H1 (cell line): ENCODE results near the gene COX14. TPM values are rescaled to one million over a fixed set of nuclear protein-coding genes. Genes with fewer than 3 reads are reported as not detected.

Source experiments
- CTCF ChIA-PET: fragments of 300-600 bp; sonication (Branson Sonifier 250); formaldehyde crosslinking; loops from one replicate; lab custom pipeline; 2021; ENCODE audit not compliant: partially characterized antibody; lab: Charles Lee
- POLR2A ChIA-PET: fragments of 300-600 bp; sonication (Branson Sonifier 250); formaldehyde crosslinking; loops from one replicate; lab custom pipeline; 2021; ENCODE audit warnings: inconsistent platforms; ENCODE audit not compliant: partially characterized antibody; lab: Charles Lee
- DNase-seq, 2 experiments: peaks; one replicate each; pipeline versions ENCODE4 v3.0.0 to v3.0.0-alpha.2; 2010 to 2022; ENCODE audit warnings: low spot score in 2 of 2, low read depth in 1 of 2, mixed read lengths in 1 of 2
- FAIRE-seq: peaks from 2 replicates; lab custom pipeline; 2011; peaks lifted over from hg19 to GRCh38; lab: Jason Lieb, UNC
- H2AFZ ChIP-seq: 2 replicates; pipeline ENCODE4 v1.8.1; 2012; ENCODE audit warnings: low read length, inconsistent platforms
- H2AK5ac ChIP-seq: 2 replicates; pipeline ENCODE4 v1.6.1; 2013; ENCODE audit warnings: low read depth, low read length
- H2BK120ac ChIP-seq: replicated peaks from 2 replicates; pipeline ENCODE3; 2013; ENCODE audit warnings: low read depth, low read length, inconsistent platforms
- H2BK12ac ChIP-seq: 2 replicates; pipeline ENCODE4 v1.6.1; 2013; ENCODE audit warnings: low read depth, low read length
- H2BK15ac ChIP-seq: 2 replicates; pipeline ENCODE4 v1.6.1; 2013; ENCODE audit warnings: low read length
- H2BK20ac ChIP-seq: 2 replicates; pipeline ENCODE4 v1.6.1; 2013; ENCODE audit warnings: low read length
- H2BK5ac ChIP-seq: 2 replicates; pipeline ENCODE4 v1.6.1; 2013; ENCODE audit warnings: low read depth, low read length
- H3K14ac ChIP-seq: 2 replicates; pipeline ENCODE4 v1.6.1; 2013; ENCODE audit warnings: inconsistent platforms; ENCODE audit not compliant: insufficient read length
- H3K18ac ChIP-seq: 2 replicates; pipeline ENCODE4 v1.6.1; 2013; ENCODE audit warnings: low read length; ENCODE audit errors: extremely low read depth
- H3K23ac ChIP-seq: 2 replicates; pipeline ENCODE4 v1.6.1; 2013; ENCODE audit warnings: inconsistent platforms; ENCODE audit not compliant: insufficient read length
- H3K23me2 ChIP-seq: 2 replicates; pipeline ENCODE4 v1.6.1; 2013; ENCODE audit warnings: low read depth, low read length
- H3K27ac ChIP-seq: 2 replicates; pipeline ENCODE4 v1.6.1; 2011; ENCODE audit warnings: low read depth, low read length, inconsistent platforms
- H3K27me3 ChIP-seq, 4 experiments: replicated peaks in 1 of 4; 1 replicate in 1 of 4; 2 replicates in 3 of 4; pipeline versions ENCODE4 v1.6.1 to v1.8.1; 2011 to 2013; ENCODE audit warnings: low read length in 3 of 4, mild to moderate bottlenecking in 3 of 4, inconsistent platforms in 2 of 4, mixed read lengths in 2 of 4, moderate library complexity in 1 of 4; ENCODE audit not compliant: control insufficient read depth in 3 of 4, insufficient read depth in 3 of 4; ENCODE audit errors: extremely low read depth in 1 of 4
- H3K36me3 ChIP-seq, 4 experiments: 2 replicates each; pipeline versions ENCODE4 v1.6.1 to v1.8.1; 2011 to 2013; ENCODE audit warnings: mild to moderate bottlenecking in 4 of 4, low read length in 3 of 4, moderate library complexity in 2 of 4, control low read depth in 1 of 4, inconsistent platforms in 1 of 4; ENCODE audit not compliant: insufficient read depth in 4 of 4, control insufficient read depth in 2 of 4
- H3K4ac ChIP-seq: replicated peaks from 2 replicates; pipeline ENCODE3; 2013; ENCODE audit warnings: low read length, low read depth, mixed read lengths, inconsistent platforms; ENCODE audit not compliant: insufficient read length
- H3K4me1 ChIP-seq, 4 experiments: replicated peaks in 1 of 4; 1 replicate in 1 of 4; 2 replicates in 3 of 4; pipeline versions ENCODE4 v1.6.1 to v1.8.1; 2011 to 2013; ENCODE audit warnings: low read length in 3 of 4, inconsistent platforms in 2 of 4, mixed read lengths in 1 of 4; ENCODE audit not compliant: insufficient read depth in 4 of 4, control insufficient read depth in 3 of 4
- H3K4me2 ChIP-seq, 2 experiments: 2 replicates each; pipeline versions ENCODE4 v1.6.1 to v1.8.1; 2011 to 2013; ENCODE audit warnings: low read depth in 2 of 2, low read length in 2 of 2, control low read depth in 1 of 2, inconsistent platforms in 1 of 2, mild to moderate bottlenecking in 1 of 2; ENCODE audit not compliant: insufficient read depth in 1 of 2
- H3K4me3 ChIP-seq, 4 experiments: fragments of 200-600, 300-600 bp in 1 of 4; sonication (generic), shearing (Covaris generic), sonication (Bioruptor Twin) in 1 of 4; 2 replicates each; pipeline versions ENCODE4 v1.5.1 to v1.8.1; 2011 to 2016; ENCODE audit warnings: low read length in 4 of 4, low read depth in 3 of 4, control low read depth in 2 of 4, inconsistent platforms in 2 of 4, mild to moderate bottlenecking in 2 of 4, mixed read lengths in 1 of 4, moderate library complexity in 1 of 4; ENCODE audit not compliant: insufficient read depth in 2 of 4; ENCODE audit errors: extremely low read depth in 1 of 4
- H3K56ac ChIP-seq: replicated peaks from 2 replicates; pipeline ENCODE3; 2013; ENCODE audit warnings: low read depth, mild to moderate bottlenecking, mixed read lengths, low read length, inconsistent platforms; ENCODE audit not compliant: insufficient read length
- H3K79me1 ChIP-seq: 2 replicates; pipeline ENCODE4 v1.6.1; 2013; ENCODE audit warnings: low read depth, low read length, control low read depth
- H3K79me2 ChIP-seq, 2 experiments: 2 replicates each; pipeline versions ENCODE4 v1.6.1 to v1.8.1; 2012 to 2013; ENCODE audit warnings: low read length in 2 of 2, mild to moderate bottlenecking in 2 of 2, inconsistent platforms in 1 of 2; ENCODE audit not compliant: insufficient read depth in 2 of 2, control insufficient read depth in 1 of 2
- H3K9ac ChIP-seq, 4 experiments: replicated peaks in 1 of 4; 1 replicate in 1 of 4; 2 replicates in 3 of 4; pipeline versions ENCODE4 v1.6.1 to v1.8.1; 2011 to 2013; ENCODE audit warnings: low read depth in 3 of 4, low read length in 3 of 4, control low read depth in 2 of 4, mild to moderate bottlenecking in 2 of 4, moderate library complexity in 2 of 4, inconsistent platforms in 1 of 4; ENCODE audit errors: extremely low read depth in 1 of 4
- H3K9me3 ChIP-seq, 2 experiments: 2 replicates each; pipeline versions ENCODE4 v1.6.1 to v1.8.1; 2012 to 2013; ENCODE audit warnings: mild to moderate bottlenecking in 2 of 2, moderate library complexity in 2 of 2, control low read depth in 1 of 2, inconsistent platforms in 1 of 2, low read depth in 1 of 2, low read length in 1 of 2, mixed read lengths in 1 of 2; ENCODE audit not compliant: insufficient read depth in 2 of 2
- H4K20me1 ChIP-seq, 2 experiments: replicated peaks in 1 of 2; 2 replicates each; pipeline versions ENCODE3 to v1.8.1; 2011 to 2013; ENCODE audit warnings: inconsistent platforms in 2 of 2, low read length in 2 of 2, mild to moderate bottlenecking in 1 of 2; ENCODE audit not compliant: insufficient read depth in 2 of 2, control insufficient read depth in 1 of 2
- H4K5ac ChIP-seq: 2 replicates; pipeline ENCODE4 v1.6.1; 2013; ENCODE audit warnings: low read length, low read depth, mixed read lengths, inconsistent platforms; ENCODE audit not compliant: insufficient read length
- H4K8ac ChIP-seq: 2 replicates; pipeline ENCODE4 v1.8.0; 2013; ENCODE audit warnings: mild to moderate bottlenecking, moderate library complexity, low read length, inconsistent platforms; ENCODE audit not compliant: insufficient read depth; ENCODE audit errors: extremely low read depth
- H4K91ac ChIP-seq: replicated peaks from 2 replicates; pipeline ENCODE3; 2013; ENCODE audit warnings: low read length, mixed read lengths, inconsistent platforms; ENCODE audit not compliant: insufficient read length
- ATF2 ChIP-seq: IDR thresholded peaks from 2 replicates; pipeline ENCODE4 v1.6.1; 2012; ENCODE audit warnings: low read length, inconsistent platforms
- CEBPB ChIP-seq: IDR thresholded peaks from 2 replicates; pipeline ENCODE4 v1.6.1; 2012; ENCODE audit warnings: low read depth, low read length
- E2F6 ChIP-seq: IDR thresholded peaks from 2 replicates; pipeline ENCODE4 v1.6.1; 2012; ENCODE audit warnings: inconsistent platforms
- GTF2F1 ChIP-seq: IDR thresholded peaks from 2 replicates; pipeline ENCODE4 v1.6.1; 2012; ENCODE audit warnings: low read depth, low read length, improper control_type of control experiment, borderline replicate concordance
- POU5F1 ChIP-seq: IDR thresholded peaks from 2 replicates; pipeline ENCODE4 v1.6.1; 2011; ENCODE audit warnings: low read depth, mild to moderate bottlenecking, low read length, moderate library complexity
- SIX5 ChIP-seq: IDR thresholded peaks from 2 replicates; pipeline ENCODE4 v1.6.1; 2011; ENCODE audit warnings: mild to moderate bottlenecking, low read depth, low read length
- TCF12 ChIP-seq: IDR thresholded peaks from 2 replicates; pipeline ENCODE4 v1.6.1; 2011; ENCODE audit warnings: low read depth, mild to moderate bottlenecking, low read length
- TEAD4 ChIP-seq: IDR thresholded peaks from 2 replicates; pipeline ENCODE4 v1.6.1; 2012; ENCODE audit warnings: low read depth, low read length, inconsistent platforms, mixed read lengths
- WGBS, 2 experiments: shearing (Covaris generic) in 1 of 2; methylation state at CpG; one replicate each; pipeline versions ENCODE4 v1.1.6 to v1.1.7; 2013 to 2015; ENCODE audit warnings: low lambda C conversion rate in 2 of 2, mixed read lengths in 2 of 2, inconsistent platforms in 1 of 2, low coverage in 1 of 2, missing lambda C conversion rate in 1 of 2; ENCODE audit not compliant: insufficient replicate concordance in 2 of 2, insufficient coverage in 1 of 2, insufficient read length in 1 of 2; ENCODE audit errors: extremely low coverage in 1 of 2, missing lambda C conversion rate in 1 of 2; 5-methylcytosine and 5-hydroxymethylcytosine counted together
- polyA plus RNA-seq, 7 experiments: library from polyadenylated mRNA; depleted of rRNA in 3 of 7; stranded (reverse) in 5 of 7; unstranded in 2 of 7; fragments of >200 nt in 5 of 7; fragments of 200-250 nt in 2 of 7; gene quantifications; 1 replicate in 5 of 7; 2 replicates in 1 of 7; 4 replicates in 1 of 7; pipeline versions ENCODE4 v1.2.1 to v1.2.3, GENCODE V29; 2011 to 2013; ENCODE audit warnings: missing spikeins in 2 of 7, mixed read lengths in 2 of 7
- total RNA-seq: library from RNA; stranded (reverse); fragmentation: NEBNext Ultra II Directional; extraction: Animal tissue kit (Norgen Biotek cat#: 25700); gene quantifications from 2 replicates; pipeline ENCODE4 v1.2.1, GENCODE V29; 2021

The COX14 gene
- total and polyA plus RNA-seq, 2 of the 8 experiments (the other 6 are each of a cell fraction or from before 2014, with no cell fraction given) = 40.1 to 102 TPM

- no peaks in the 10 kb centered on the region for H3K9me3 ChIP-seq
- no peak overlapping the region; the same call in 1 of the 2 replicates for H2AK5ac ChIP-seq
- peak overlapping the region; percentile 19 for H4K91ac ChIP-seq
- POLR2A ChIA-PET = interaction anchor here (1.4 kb wide), 1 partner anchor 12 kb away, joined by 7 read pairs; the partner anchor contains the start of gene SMARCD1
- H3K79me2 ChIP-seq = no peaks in the 10 kb centered on the region
- no peak overlapping the region for H3K27ac ChIP-seq
- no peak overlapping the region for H4K8ac ChIP-seq
- H3K4ac ChIP-seq = no peak overlapping the region
- 82% methylated on average over 6 of the region's 10 CpGs; no CpG with 5 or more reads in 1 of the 2 experiments for whole genome bisulfite sequencing, 2 experiments
- H3K9ac ChIP-seq = no peak overlapping the region
- H2AFZ ChIP-seq = peak overlapping the region; percentile 65; the same call in 1 of the 2 replicates
- peak overlapping the region; percentile 66; the same call in 1 of the 2 replicates for H2BK5ac ChIP-seq
- H3K18ac ChIP-seq = no peak overlapping the region; the same call in 1 of the 2 replicates
- H2BK12ac ChIP-seq = peak overlapping the region; percentile 92
- no peaks in the 10 kb centered on the region for H3K79me1 ChIP-seq
- CTCF ChIA-PET = interaction anchor here (1.2 to 27.3 kb wide), 9 partner anchors 11 to 124 kb away, joined by 3 to 625 read pairs (median 44); partner anchors contain the start of genes AQP6, ASIC1, COX14 and GPD1
- FAIRE-seq = no peak
- no peak overlapping the region for H2BK120ac ChIP-seq
- no peak overlapping the region for H2BK20ac ChIP-seq
- no peaks in the 10 kb centered on the region; the same call in 1 of the 2 replicates for H3K23me2 ChIP-seq
- no peak overlapping the region for H3K14ac ChIP-seq
- no peak overlapping the region for H3K4me3 ChIP-seq
- H2BK15ac ChIP-seq = peak overlapping the region; percentile 88; the same call in 1 of the 2 replicates
- H3K23ac ChIP-seq = no peak overlapping the region
- peak overlapping the region in 1 of 2 experiments; percentile 8; a peak in 1 of 4 replicates for H3K4me2 ChIP-seq
- H3K4me1 ChIP-seq = peaks cover 0 to 6% (median 3%) of the 10 kb centered on the region in 4 experiments; a peak in 5 of 7 replicates
- DNase-seq = peak in 1 of 2 experiments; percentile 60
- H3K27me3 ChIP-seq = no peaks in the 10 kb centered on the region; a peak in 1 of 7 replicates
- H4K20me1 ChIP-seq = no peaks in the 10 kb centered on the region
- no peak overlapping the region for H4K5ac ChIP-seq
- no peak overlapping the region for H3K56ac ChIP-seq
- H3K36me3 ChIP-seq = no peaks in the 10 kb centered on the region
- TF ChIP-seq CEBPB (no peak), E2F6 (no peak), TCF12 (no peak), TEAD4 (no peak), ATF2 (no peak), POU5F1 (no peak), SIX5 (no peak), GTF2F1 (no peak)
Observed at GRCh38 chr12:50072198-50072907, 39.7 kb upstream of the COX14 start.
